HCT116 (cell line): ENCODE measurements around the gene FAM151A.

ENCODE experiments used
- CBX3 ChIP-seq: IDR thresholded peaks from 2 replicates; pipeline ENCODE4 v1.6.1; 2012; ENCODE audit warnings: low read depth
- CTCF ChIP-seq, 3 experiments: fragments of 200-600 bp in 1 of 3; sonication (generic) in 1 of 3; IDR thresholded peaks in 2 of 3; conservative IDR thresholded peaks in 1 of 3; 2 replicates each; pipeline ENCODE4 v1.5.1; 2012 to 2017; ENCODE audit warnings: low read depth in 2 of 3, low read length in 2 of 3, antibody characterized with exemption in 1 of 3, borderline replicate concordance in 1 of 3, control low read depth in 1 of 3, mild to moderate bottlenecking in 1 of 3, mixed read lengths in 1 of 3, mixed run types in 1 of 3, moderate library complexity in 1 of 3; ENCODE audit not compliant: insufficient read depth in 1 of 3
- ELF1 ChIP-seq: IDR thresholded peaks from 2 replicates; pipeline ENCODE4 v1.6.1; 2012; ENCODE audit warnings: low read depth, borderline replicate concordance
- EZH2 ChIP-seq: fragments of 200-600 bp; sonication (generic); IDR thresholded peaks from 2 replicates; pipeline ENCODE4 v1.6.1; 2017; ENCODE audit warnings: antibody characterized with exemption, mixed run types
- JUND ChIP-seq: IDR thresholded peaks from 2 replicates; pipeline ENCODE4 v1.6.1; 2012
- POLR2A ChIP-seq: IDR thresholded peaks from 2 replicates; pipeline ENCODE4 v1.7.0; 2011; ENCODE audit warnings: borderline replicate concordance; ENCODE audit not compliant: insufficient read depth, insufficient read length; ENCODE audit errors: extremely low read depth
- REST ChIP-seq: IDR thresholded peaks from 2 replicates; pipeline ENCODE4 v1.6.1; 2012; ENCODE audit warnings: low read depth
- SP1 ChIP-seq: IDR thresholded peaks from 2 replicates; pipeline ENCODE4 v1.6.1; 2012; ENCODE audit warnings: low read depth
- SRF ChIP-seq: IDR thresholded peaks from 2 replicates; pipeline ENCODE4 v1.6.1; 2012; ENCODE audit warnings: low read depth
- TCF7L2 ChIP-seq: IDR thresholded peaks from 2 replicates; pipeline ENCODE4 v1.7.0; 2011; ENCODE audit warnings: borderline replicate concordance, inconsistent platforms; ENCODE audit not compliant: insufficient read depth, insufficient read length; ENCODE audit errors: extremely low read depth
- ZBTB33 ChIP-seq: IDR thresholded peaks from 2 replicates; pipeline ENCODE4 v1.6.1; 2011; ENCODE audit warnings: mild to moderate bottlenecking, low read length, moderate library complexity; ENCODE audit not compliant: insufficient replicate concordance; ENCODE audit errors: extremely low read depth

GRCh38 chr1:54583307-54583686 lies 40.0 kb downstream of the FAM151A start:
- no peak for TF ChIP-seq CTCF (IDR thresholded peaks at IDR 0.05 in 2 of 3, conservative IDR thresholded peaks at IDR 0.05 in 1 of 3; ENCODE audit: borderline replicate concordance in 1 of 3, insufficient read depth in 1 of 3, low read depth in 2 of 3, low read length in 2 of 3)
- TF ChIP-seq JUND = no peak
- TF ChIP-seq SRF = no peak
- no peak for TF ChIP-seq POLR2A
- TF ChIP-seq EZH2 = no peak
- no peak for TF ChIP-seq TCF7L2
- no peak for TF ChIP-seq ELF1
- TF ChIP-seq REST = no peak
- TF ChIP-seq SP1 = no peak
- no peak for TF ChIP-seq CBX3
- TF ChIP-seq ZBTB33 = no peak
